ENCODE measurements around the gene ANKRD17.
"Not testable (repeated sequence)": the region's sequence is repeated elsewhere in the genome, so short reads cannot be mapped to it uniquely, and the experiment has no call there.

Gene ANKRD17

GRCh38 chr4:73258686-73259570 lies at the start of gene ANKRD17:
TSS of gene ANKRD17 (minus strand) at chr4:73258798. CDS start at chr4:73258668, 130 bp downstream.
- peak; percentile 71 for DNase-seq (ENCODE audit: low read depth)

GRCh38 chr4:73308286-73308685 lies 49.7 kb upstream of the ANKRD17 start:
- DNase-seq (ENCODE audit: low read depth) = no peak

- no peak for DNase-seq (ENCODE audit: low read depth)
These were observed 45.1 kb upstream of the ANKRD17 start for GRCh38 chr4:73303711-73304110.

GRCh38 chr4:73299548-73300280 lies 41.1 kb upstream of the ANKRD17 start:
- no peak for DNase-seq (ENCODE audit: low read depth)

GRCh38 chr4:73292661-73293060 lies 34.1 kb upstream of the ANKRD17 start:
- DNase-seq (ENCODE audit: low read depth) = not testable (repeated sequence)

- DNase-seq (ENCODE audit: low read depth) = no peak
These were observed 23.4 kb upstream of the ANKRD17 start for GRCh38 chr4:73281982-73282381.

GRCh38 chr4:73281396-73281795 lies 22.8 kb upstream of the ANKRD17 start:
- DNase-seq (ENCODE audit: low read depth) = no peak

- no peak for DNase-seq (ENCODE audit: low read depth)
These were observed 18.6 kb upstream of the ANKRD17 start for GRCh38 chr4:73277201-73277600.

GRCh38 chr4:73275318-73275654 lies 16.7 kb upstream of the ANKRD17 start:
- no peak for DNase-seq (ENCODE audit: low read depth)

GRCh38 chr4:73272816-73273215 lies 14.2 kb upstream of the ANKRD17 start:
- DNase-seq (ENCODE audit: low read depth) = no peak

- no peak for DNase-seq (ENCODE audit: low read depth)
These were observed 8.5 kb upstream of the ANKRD17 start for GRCh38 chr4:73267050-73267449.

- DNase-seq (ENCODE audit: low read depth) = peak; percentile 5
These were observed 1.0 kb upstream of the ANKRD17 start for GRCh38 chr4:73259571-73260090.

GRCh38 chr4:73258436-73258685 lies 237 bp downstream of the ANKRD17 start:
- DNase-seq (ENCODE audit: low read depth) = no peak

- no peak for DNase-seq (ENCODE audit: low read depth)
These were observed 755 bp downstream of the ANKRD17 start for GRCh38 chr4:73257651-73258435.

- DNase-seq (ENCODE audit: low read depth) = peak; percentile 50
These were observed 1.4 kb downstream of the ANKRD17 start for GRCh38 chr4:73257234-73257633.

- DNase-seq (ENCODE audit: low read depth) = not testable (repeated sequence)
These were observed 2.8 kb downstream of the ANKRD17 start for GRCh38 chr4:73255847-73256246.

GRCh38 chr4:73252001-73252400 lies 6.6 kb downstream of the ANKRD17 start:
- DNase-seq (ENCODE audit: low read depth) = no peak

- DNase-seq (ENCODE audit: low read depth) = no peak
These were observed 7.2 kb downstream of the ANKRD17 start for GRCh38 chr4:73251384-73251783.

GRCh38 chr4:73250642-73251041 lies 8.0 kb downstream of the ANKRD17 start:
- no peak for DNase-seq (ENCODE audit: low read depth)

GRCh38 chr4:73248821-73249220 lies 9.8 kb downstream of the ANKRD17 start:
- no peak for DNase-seq (ENCODE audit: low read depth)

- DNase-seq (ENCODE audit: low read depth) = no peak
These were observed 10.2 kb downstream of the ANKRD17 start for GRCh38 chr4:73248416-73248815.

- DNase-seq (ENCODE audit: low read depth) = no peak
These were observed 11.5 kb downstream of the ANKRD17 start for GRCh38 chr4:73247100-73247499.

- DNase-seq (ENCODE audit: low read depth) = no peak
These were observed 12.6 kb downstream of the ANKRD17 start for GRCh38 chr4:73245955-73246354.
